Stimulated activated CD8-positive, alpha-beta memory T cell treated with anti-CD3 and anti-CD28 coated beads, Interleukin-15, amount 100 ng/mL, for 48 hours (primary cell): Measurements from ENCODE around the gene SEC61A1.

ENCODE experiments used
- DNase-seq, 2 donors: peaks; one replicate each; pipeline ENCODE4 v3.0.0-alpha.2; 2020; ENCODE audit warnings: low read depth in 2 of 2

Gene SEC61A1

DNA sequence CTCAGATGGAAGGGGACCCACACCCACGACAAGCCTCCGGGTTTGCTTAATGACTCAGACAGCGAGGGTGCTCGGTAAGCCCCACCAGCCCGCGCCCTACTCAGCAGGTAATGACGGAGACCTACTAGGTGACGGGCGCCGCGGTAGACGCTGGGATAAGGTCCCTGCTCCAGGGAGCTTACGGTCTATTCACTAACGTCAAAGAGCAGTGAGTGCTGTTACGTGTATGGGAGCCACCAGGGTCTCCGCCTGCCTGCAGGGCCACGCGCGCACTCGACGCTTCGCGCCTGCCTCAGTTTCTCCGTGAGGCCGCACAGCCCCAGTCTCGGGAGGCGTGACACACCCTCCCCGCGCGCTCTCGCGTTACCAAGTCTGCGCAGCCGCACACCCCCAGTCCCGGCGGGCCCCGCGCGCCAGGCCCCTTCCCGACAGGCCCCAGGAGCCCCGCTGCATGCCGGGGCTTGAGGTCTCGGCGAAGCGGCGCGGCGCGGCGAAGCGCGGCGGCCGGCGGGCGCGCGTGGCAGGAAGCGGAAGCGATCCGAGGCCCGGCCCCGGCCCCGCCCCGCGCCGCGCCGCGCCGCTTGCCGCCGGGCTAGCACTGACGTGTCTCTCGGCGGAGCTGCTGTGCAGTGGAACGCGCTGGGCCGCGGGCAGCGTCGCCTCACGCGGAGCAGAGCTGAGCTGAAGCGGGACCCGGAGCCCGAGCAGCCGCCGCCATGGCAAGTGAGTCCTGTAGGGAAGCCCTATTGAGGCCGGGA lies at the start of gene SEC61A1:
Gene SEC61A1 (plus strand): TSS at position 601 of the 758 bp plus-strand sequence. CDS start 116 bp downstream, at position 717.
- peak; percentile 94 for DNase-seq

GRCh38 chr3:128004661-128005060 lies 47.6 kb upstream of the SEC61A1 start:
- DNase-seq, result no peak

DNA sequence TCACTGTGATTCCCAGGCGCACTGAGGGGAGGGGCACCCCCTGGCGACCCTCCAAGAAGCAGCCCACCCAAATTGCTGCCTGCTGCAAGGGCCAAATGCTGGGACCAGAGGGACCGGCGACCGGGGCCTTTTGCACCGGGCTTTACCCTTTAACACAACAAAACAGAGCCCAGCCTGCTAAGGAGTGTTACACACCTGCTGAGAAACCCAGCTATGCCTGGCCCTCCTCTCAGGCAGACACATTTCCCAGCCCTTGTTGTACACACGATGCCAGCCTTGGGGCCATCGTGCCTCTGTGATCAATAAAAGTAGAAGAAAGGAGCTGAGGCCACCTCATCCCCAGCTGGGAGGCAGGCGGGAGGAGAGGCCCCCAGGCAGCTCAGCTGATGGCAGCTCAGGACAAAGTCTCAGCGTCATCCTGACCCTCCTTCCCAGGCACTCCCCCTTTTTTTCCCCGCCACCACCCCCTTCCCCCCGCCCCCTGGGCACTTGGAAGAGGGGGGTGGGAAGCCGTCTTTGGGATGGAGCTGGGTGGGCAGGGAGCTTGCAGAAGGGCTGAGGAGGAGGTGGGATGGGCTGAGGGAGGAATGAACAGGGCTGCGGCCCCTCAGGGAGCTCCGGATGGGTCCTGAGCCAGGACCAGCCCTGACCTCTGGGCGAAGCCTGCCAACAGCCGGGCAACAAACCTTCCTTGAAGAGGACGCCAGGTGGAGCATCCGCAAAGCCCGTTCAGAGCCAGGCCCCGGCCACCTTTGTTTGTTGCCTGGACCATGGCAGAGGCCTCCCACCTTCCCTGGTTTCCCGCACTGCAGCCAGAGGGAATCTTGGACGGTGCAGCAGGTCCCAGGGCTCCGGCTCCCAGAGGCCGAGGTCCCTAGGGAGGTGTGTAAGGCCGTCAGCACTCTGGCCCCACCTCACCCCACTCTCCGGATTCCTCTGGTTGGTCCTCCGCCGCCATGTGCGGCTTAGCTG lies 45.9 kb upstream of the SEC61A1 start:
- no peak for DNase-seq

GRCh38 chr3:128007033-128007424 lies 45.2 kb upstream of the SEC61A1 start:
- no peak for DNase-seq

DNA sequence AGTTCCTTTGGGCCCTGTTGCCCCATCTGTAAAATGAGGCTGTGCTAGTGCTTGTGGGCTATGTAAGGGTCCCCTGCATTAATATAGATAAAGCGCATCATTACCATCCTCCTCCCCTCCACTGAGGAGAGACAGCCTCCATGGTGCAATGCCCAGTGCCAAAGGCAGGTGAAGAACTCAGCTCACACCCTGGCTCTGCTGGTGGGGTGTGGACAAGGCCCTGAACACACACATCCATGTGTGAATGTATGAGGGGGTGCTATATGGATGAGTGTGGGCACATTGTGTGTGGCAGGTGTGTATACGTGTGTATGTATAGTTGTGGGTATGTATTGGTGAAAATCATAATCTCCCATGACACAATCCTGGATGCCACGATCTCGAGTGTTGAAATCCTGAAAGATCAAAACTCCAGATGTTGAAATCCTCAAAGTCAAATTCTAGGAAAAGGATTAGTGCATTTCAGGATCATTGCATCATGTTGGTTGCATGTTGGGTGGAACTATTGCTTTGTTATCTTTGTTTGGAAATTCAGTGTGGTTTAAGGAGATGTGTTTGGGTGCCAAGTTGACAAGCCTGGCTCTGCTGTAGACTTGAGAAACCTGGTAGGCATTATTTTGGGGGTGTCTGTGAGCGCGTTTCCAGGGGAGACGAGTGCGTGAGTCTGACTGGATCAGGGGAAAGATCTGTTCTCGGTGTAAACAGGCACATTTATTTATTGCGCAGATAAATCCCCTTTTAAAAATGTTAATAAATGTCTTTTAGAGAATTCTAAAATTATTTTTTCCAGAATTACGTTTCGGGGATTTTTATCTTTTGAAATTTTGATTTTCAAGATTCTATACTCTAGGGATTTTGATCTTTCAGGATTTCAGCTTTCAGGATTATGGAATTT lies 42.0 kb upstream of the SEC61A1 start:
- no peak for DNase-seq

- no peak for DNase-seq
Measured at GRCh38 chr3:128011140-128011539, 41.1 kb upstream of the SEC61A1 start.

- no peak for DNase-seq
Measured at GRCh38 chr3:128012050-128012449, 40.2 kb upstream of the SEC61A1 start.

DNA sequence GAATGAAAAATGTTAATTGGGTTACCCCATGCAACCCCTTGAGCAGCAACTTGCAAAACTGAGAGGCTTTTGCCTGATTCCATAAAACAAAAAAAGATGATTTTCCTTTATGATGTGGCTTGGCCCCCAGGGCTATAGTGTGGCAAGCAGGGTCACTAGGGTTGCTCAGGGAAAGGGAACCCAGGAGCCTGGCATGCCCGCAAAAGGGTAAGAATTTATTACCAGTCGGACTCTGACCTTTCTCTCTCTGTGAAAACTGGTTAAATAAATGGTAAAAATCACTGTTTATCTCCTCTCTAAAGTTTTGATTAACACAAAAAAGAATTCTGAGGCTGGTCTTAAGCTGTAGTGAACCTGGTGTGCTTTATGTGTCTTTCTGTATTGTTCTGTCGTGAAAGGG lies 37.7 kb upstream of the SEC61A1 start:
- DNase-seq, result no peak

DNA sequence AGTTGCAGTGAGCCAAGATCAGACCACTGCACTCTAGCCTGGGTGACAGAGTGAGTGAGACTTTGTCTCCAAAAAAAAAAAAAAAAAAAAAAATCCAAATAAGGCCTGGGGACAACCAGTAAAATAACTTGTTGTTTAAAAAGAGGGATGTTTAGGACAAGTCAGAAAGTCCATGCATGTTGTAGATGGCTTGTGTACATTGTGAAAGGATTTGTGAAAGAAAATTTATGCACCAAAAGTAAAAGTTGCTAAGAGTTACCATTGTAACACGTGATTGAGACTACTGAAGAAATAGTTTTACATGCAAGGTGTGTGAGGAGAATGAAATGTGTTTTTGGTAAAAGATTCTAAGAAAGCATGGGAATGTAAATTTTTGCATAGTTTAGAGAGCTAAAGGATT lies 35.7 kb upstream of the SEC61A1 start:
- no peak for DNase-seq

GRCh38 chr3:128021768-128022372 lies 30.4 kb upstream of the SEC61A1 start:
- DNase-seq, result no peak

GRCh38 chr3:128033102-128033501 lies 19.1 kb upstream of the SEC61A1 start:
- DNase-seq, result no peak

GRCh38 chr3:128036119-128036518 lies 16.1 kb upstream of the SEC61A1 start:
- DNase-seq, result no peak

- no peak for DNase-seq
Measured at GRCh38 chr3:128040041-128040440, 12.2 kb upstream of the SEC61A1 start.

- no peak for DNase-seq
Measured at GRCh38 chr3:128040660-128041059, 11.6 kb upstream of the SEC61A1 start.

DNA sequence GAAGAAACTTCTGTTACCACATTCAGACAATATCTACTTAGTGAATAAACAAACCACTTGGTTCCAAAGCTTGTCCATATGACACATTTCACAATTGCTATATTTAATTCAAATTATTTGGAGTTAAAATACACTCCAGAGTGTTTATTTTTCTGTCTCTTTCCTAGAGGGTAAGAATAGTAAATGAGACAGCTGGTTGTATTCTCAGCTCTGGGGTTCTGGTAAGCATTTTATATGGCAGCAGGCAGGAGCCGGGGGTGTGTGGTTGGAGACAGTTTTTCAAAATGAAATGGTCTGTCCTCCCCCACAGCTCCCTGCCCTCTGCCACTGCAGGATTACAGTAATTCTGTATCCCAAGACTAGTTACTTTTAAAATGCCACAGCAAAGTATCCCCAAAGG lies 10.9 kb upstream of the SEC61A1 start:
- DNase-seq, result no peak

DNA sequence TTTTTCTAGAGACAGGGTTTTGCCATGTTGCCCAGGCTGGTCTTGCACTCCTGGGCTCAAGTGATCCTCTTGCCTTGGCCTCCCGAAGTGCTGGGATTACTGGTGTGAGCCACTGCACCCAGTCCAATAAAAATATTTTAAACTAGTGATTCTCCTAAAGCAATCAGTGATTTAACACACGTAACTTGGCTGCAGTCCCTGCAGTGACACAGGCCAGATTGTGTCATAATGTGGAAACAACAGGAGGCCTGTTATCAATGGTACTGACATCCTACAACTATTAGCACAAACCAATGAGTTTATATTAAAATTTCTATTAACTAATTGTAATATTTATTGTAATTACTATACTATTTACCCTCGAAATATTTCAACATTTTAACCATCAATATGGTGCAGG lies 1.6 kb upstream of the SEC61A1 start:
- no peak for DNase-seq

GRCh38 chr3:128051459-128051836 lies 789 bp upstream of the SEC61A1 start:
- DNase-seq, result no peak

DNA sequence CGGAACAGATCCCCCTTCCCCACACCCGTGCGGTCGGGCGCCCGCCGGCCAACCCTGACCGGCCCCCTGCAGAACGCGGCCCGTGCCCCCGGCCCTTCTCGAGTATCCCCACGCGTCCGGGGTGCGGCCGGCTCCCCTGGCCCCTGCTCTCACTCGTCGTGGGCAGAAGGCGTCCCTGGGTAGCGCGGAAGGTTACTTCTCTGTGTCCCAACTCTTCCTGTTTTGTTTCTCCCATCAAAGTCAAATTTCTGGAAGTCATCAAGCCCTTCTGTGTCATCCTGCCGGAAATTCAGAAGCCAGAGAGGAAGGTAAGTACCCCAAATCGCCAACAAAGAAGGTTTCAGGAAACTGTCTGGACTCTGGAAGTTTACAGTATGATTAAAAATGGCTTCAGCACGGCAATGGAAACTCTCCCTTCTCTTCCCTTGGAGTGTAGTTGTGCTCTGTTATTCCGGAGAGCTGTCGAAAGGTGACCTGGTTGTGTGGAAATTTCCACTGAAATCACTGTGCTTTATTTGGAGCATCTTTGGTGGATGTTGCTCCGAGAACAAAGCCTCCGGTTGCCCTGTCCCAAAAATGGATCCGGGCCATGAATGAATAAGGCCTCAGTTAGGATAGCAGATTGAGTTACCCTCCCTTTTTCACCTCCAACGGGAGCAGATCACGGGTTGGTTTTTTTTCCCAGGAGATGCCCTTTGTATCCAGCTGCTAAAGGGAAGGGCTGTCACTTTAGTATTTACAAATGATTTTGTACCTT lies 536 bp downstream of the SEC61A1 start:
- no peak for DNase-seq

DNA sequence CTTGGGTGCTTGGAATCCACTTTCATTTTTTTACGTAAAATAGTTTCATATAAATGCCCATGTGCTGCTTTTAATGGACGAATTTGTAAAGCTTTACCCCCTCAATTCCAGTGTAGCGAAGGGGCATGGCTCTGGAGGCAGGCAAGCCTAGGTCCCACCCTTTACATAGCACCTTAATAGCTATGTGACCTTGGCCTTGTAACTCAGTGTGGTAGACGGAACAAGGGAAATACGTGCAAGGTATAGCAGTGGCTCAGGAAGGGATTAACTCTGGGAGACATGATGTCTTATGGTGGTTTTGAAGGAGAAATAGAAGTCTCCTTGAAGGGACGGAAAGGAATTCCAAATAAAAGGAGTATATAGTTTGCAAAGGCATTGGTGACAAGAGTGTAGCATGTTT lies 1.4 kb downstream of the SEC61A1 start:
- no peak for DNase-seq

DNA sequence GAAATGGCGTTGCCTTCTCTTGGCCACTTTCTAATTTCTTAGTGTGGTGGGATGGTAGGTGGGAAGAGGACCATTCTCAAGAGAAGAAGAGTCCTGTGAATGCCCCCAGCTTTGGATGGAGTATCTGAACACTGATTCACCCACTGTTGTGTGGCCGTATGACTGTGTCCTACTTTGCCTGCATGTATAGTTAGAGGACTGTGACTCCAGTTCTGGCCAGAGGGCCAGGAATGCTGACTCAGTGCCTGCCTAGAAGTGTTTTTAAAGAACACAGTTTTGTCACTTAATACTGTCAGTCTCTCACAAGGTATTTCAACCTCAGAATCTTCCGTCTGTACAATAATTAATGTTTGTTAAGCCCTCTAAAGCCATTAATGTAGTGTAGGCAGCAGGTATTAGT lies 2.1 kb downstream of the SEC61A1 start:
- no peak for DNase-seq

GRCh38 chr3:128056258-128056657 lies 4.0 kb downstream of the SEC61A1 start:
- DNase-seq, result no peak
